ENCODE measurements around the gene MPPED1. TPM values are rescaled to one million over a fixed set of nuclear protein-coding genes. Genes with fewer than 3 reads are reported as not detected.

Gene MPPED1
- total RNA-seq, 1 donor from 2014 or later = not detected

- DNase-seq (ENCODE audit: low read depth, low spot score) = peak; percentile 4
Observed at GRCh38 chr22:43446916-43447315, 35.1 kb downstream of the MPPED1 start.

- no peak for DNase-seq (ENCODE audit: low read depth, low spot score)
Observed at GRCh38 chr22:43447380-43447779, 35.6 kb downstream of the MPPED1 start.

GRCh38 chr22:43448048-43448447, 36.2 kb downstream of the MPPED1 start:
- no peak for DNase-seq (ENCODE audit: low read depth, low spot score)

- DNase-seq (ENCODE audit: low read depth, low spot score) = no peak
Observed at GRCh38 chr22:43449205-43449830, 37.5 kb downstream of the MPPED1 start.

GRCh38 chr22:43449831-43450225, 38.0 kb downstream of the MPPED1 start:
- DNase-seq (ENCODE audit: low read depth, low spot score) = no peak

GRCh38 chr22:43451371-43452050, 39.7 kb downstream of the MPPED1 start:
- DNase-seq (ENCODE audit: low read depth, low spot score) = no peak

- DNase-seq (ENCODE audit: low read depth, low spot score) = no peak
Observed at GRCh38 chr22:43455846-43456245, 44.0 kb downstream of the MPPED1 start.

- no peak for DNase-seq (ENCODE audit: low read depth, low spot score)
Observed at GRCh38 chr22:43457002-43457401, 45.2 kb downstream of the MPPED1 start.

- DNase-seq (ENCODE audit: low read depth, low spot score) = no peak
Observed at GRCh38 chr22:43462701-43463100, 50.9 kb downstream of the MPPED1 start.

- DNase-seq (ENCODE audit: low read depth, low spot score) = no peak
Observed at GRCh38 chr22:43464809-43465208, 53.0 kb downstream of the MPPED1 start.

GRCh38 chr22:43465291-43466015, 53.6 kb downstream of the MPPED1 start:
- DNase-seq (ENCODE audit: low read depth, low spot score) = no peak

- no peak for DNase-seq (ENCODE audit: low read depth, low spot score)
Observed at GRCh38 chr22:43466710-43467109, 54.9 kb downstream of the MPPED1 start.

GRCh38 chr22:43467216-43467940, 55.6 kb downstream of the MPPED1 start:
- no peak for DNase-seq (ENCODE audit: low read depth, low spot score)

GRCh38 chr22:43470253-43470652, 58.4 kb downstream of the MPPED1 start:
- no peak for DNase-seq (ENCODE audit: low read depth, low spot score)

- DNase-seq (ENCODE audit: low read depth, low spot score) = no peak
Observed at GRCh38 chr22:43470941-43471585, 59.2 kb downstream of the MPPED1 start.

GRCh38 chr22:43471606-43472135, 59.9 kb downstream of the MPPED1 start:
- no peak for DNase-seq (ENCODE audit: low read depth, low spot score)

GRCh38 chr22:43473031-43473430, 61.2 kb downstream of the MPPED1 start:
- DNase-seq (ENCODE audit: low read depth, low spot score) = no peak

- DNase-seq (ENCODE audit: low read depth, low spot score) = no peak
Observed at GRCh38 chr22:43473441-43473840, 61.6 kb downstream of the MPPED1 start.

GRCh38 chr22:43474161-43475101, 62.6 kb downstream of the MPPED1 start:
- no peak for DNase-seq (ENCODE audit: low read depth, low spot score)

GRCh38 chr22:43475549-43476076, 63.8 kb downstream of the MPPED1 start:
- no peak for DNase-seq (ENCODE audit: low read depth, low spot score)
